Measurements from ENCODE around the gene PALLD.
"Not testable (repeated sequence)": the region's sequence is repeated elsewhere in the genome, so short reads cannot be mapped to it uniquely, and the experiment has no call there.

Gene PALLD

GRCh38 chr4:168679819-168680218 is 183.0 kb downstream of the PALLD start:
- DNase-seq, result no peak

DNA sequence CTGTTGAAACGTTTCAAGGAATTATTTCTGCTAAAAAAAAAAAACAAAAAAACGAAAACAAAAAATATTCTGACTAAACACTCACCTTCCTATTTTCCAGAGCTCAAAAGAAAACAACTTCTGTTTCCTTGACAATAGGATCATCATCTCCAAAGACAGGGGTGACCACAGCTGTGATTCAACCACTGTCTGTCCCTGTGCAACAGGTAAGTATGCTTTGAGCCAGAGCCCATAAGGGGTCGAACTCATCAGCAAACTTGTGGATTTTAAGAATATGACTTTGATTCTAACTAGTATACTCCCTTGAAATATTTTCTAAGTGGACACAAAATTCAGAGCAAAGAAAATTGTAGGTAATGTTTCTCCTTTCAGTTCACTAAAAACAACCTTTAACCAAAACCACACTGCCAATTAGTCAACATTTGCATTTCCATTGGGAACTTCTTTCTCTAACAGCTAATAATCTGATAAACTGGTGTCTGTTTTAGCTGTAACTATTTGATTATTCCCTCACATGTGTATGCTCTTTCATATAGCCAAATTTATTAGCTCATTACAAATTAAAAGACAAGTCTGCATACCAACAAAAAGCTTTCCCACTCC is 186.1 kb downstream of the PALLD start:
- no peak for DNase-seq

DNA sequence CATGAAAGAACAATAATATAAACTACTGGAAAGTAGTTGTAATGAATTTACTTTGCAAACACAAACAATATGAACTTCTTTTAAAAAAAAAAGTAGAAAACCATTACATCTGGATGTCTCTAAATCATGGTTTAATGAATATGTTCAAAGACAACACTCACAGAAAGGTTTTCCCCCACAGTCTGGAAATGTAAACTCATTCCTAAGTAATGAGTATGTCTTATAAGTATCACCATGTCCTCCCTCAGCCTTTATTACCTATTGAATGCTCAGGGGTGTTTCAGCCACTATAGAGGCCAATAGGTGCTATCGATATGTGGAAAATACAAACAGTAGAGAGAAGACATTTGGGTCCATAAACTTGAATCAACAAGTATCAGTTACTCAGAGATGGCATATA is 186.7 kb downstream of the PALLD start:
- no peak for DNase-seq

GRCh38 chr4:168685136-168685809 is 188.4 kb downstream of the PALLD start:
- DNase-seq, result no peak

GRCh38 chr4:168688584-168688983 is 191.7 kb downstream of the PALLD start:
- no peak for DNase-seq

DNA sequence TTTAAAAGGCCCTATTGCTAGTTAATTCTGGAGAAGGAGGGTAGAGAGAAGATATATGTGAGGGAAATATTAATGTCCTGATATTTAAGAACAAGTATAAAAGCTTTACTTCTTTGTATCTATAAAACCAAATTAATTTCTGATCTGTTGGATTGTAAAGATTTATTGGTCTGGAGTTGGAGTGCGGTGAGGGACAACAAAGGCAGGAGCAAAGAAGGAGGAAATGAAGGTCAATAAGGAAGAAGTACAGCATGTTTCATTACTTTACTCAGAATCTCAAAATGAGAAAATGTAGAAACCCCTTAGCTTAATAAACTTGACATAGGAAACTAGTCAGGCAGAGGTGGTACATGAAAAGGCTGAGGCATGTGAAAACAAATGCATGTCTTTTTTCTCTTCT is 192.9 kb downstream of the PALLD start:
- no peak for DNase-seq

DNA sequence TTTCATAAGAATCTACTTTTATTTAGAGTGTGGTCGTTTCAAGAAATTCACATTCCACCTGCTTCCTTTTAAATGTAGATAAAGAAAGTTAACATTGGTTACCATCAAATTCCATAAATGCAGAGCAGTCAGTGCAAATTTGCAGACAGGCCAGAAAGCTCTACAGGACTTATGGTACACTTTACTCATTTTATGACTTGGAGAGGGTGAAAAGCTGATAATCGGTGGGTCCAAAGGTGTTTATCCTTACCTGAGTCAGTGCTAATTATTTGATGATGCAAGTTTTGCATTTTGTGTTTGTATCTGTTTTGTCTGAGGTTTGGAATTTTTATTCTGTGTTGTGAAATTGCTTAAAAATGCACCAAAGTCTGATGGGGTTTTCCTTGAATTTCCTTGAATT is 193.3 kb downstream of the PALLD start:
- no peak for DNase-seq

GRCh38 chr4:168691631-168692369 is 194.9 kb downstream of the PALLD start:
- no peak for DNase-seq

DNA sequence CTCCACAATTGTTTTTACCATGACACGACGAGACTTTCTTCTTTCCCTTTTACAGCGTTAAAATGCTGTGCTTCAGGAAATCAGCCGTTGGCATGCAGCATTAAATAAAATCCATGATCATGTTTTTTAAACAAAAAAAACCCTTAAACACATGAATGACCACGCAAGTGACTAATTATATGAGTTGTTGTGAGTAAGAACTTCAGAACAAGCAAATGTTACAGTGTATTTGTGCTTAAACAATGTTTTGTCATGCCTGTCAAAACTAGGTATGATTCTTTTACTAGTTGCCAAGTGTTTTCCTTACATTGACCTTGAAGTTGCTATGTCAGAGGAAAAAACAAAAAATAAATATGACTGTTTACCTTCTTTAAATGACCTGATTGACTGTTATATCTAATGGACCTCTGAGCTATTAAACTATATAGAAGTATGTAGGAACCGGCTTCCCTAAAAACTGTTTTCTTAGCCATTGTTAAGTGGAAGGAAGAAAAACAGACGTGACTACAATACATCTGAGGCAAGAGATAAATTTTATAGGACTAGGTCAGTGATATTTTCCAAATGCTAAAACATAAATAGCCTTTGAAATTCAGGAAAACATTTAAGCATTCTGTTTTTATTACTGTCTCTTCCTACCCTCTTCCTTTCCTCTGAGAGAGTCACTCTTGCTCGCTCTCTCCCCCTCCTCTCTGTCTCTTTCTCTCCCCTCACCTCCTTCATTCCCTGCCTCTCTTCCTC is 197.1 kb downstream of the PALLD start:
- no peak for DNase-seq

DNA sequence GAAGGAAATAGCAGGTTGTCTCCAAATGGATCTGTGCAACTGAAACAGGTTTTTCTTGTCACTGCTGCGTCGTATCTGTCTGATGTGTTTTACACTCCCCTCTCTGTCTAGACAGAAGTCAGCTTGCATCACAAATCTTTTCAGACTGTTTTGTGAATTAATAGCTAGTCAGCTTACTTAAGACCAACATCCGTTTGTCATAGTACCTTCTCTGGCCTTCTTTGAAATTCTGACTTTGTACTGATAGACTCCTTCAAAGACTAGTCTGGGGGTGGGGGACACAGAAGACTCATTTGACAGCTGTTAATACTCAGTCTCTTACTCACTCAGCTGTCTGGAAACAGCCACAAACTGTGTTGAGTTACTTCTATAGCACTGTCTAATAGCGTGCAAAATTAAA is 197.8 kb downstream of the PALLD start:
- no peak for DNase-seq

- DNase-seq, result no peak
Observed at GRCh38 chr4:168695288-168695687, 198.4 kb downstream of the PALLD start.

GRCh38 chr4:168696280-168696679 is 199.4 kb downstream of the PALLD start:
- DNase-seq, result no peak

- DNase-seq, result no peak
Observed at GRCh38 chr4:168696826-168697225, 200.0 kb downstream of the PALLD start.

GRCh38 chr4:168699224-168699878 is 202.5 kb downstream of the PALLD start:
- no peak for DNase-seq

- no peak for DNase-seq
Observed at GRCh38 chr4:168701061-168701460, 204.2 kb downstream of the PALLD start.

DNA sequence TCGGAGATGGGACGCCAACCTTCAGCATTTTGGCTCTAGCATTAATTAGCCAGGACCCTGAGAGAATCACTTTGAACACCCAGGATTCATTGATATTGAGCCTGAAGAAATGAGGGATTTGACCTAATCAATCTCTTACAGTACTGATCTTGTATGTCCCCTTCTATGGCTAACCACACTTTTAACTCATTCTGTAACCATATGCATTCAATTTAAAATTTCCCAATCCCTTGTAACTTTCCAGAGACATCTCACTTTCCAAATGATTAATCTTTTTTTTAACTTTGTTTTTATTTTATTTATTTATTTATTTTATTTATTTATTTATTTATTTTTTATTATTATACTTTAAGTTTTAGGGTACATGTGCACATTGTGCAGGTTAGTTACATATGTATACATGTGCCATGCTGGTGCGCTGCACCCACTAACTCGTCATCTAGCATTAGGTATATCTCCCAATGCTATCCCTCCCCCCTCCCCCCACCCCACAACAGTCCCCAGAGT is 205.8 kb downstream of the PALLD start:
- DNase-seq, result not testable (repeated sequence)

- no peak for DNase-seq
Observed at GRCh38 chr4:168705121-168705520, 208.3 kb downstream of the PALLD start.

- DNase-seq, result no peak
Observed at GRCh38 chr4:168707205-168707604, 210.4 kb downstream of the PALLD start.

- no peak for DNase-seq
Observed at GRCh38 chr4:168708108-168708507, 211.3 kb downstream of the PALLD start.

GRCh38 chr4:168710353-168710946 is 213.6 kb downstream of the PALLD start:
- no peak for DNase-seq

- DNase-seq, result no peak
Observed at GRCh38 chr4:168711197-168712140, 214.6 kb downstream of the PALLD start.

Data from NCI-H1417 treated with DMSO at 0.1 percent for 48 hours (cell line).